Measurements from ENCODE around the gene SHC3. TPM values are rescaled to one million over a fixed set of nuclear protein-coding genes. Genes with fewer than 3 reads are reported as not detected.

The SHC3 gene
- total RNA-seq, 2 donors from 2014 or later = 5.7 to 6.9 TPM

DNA sequence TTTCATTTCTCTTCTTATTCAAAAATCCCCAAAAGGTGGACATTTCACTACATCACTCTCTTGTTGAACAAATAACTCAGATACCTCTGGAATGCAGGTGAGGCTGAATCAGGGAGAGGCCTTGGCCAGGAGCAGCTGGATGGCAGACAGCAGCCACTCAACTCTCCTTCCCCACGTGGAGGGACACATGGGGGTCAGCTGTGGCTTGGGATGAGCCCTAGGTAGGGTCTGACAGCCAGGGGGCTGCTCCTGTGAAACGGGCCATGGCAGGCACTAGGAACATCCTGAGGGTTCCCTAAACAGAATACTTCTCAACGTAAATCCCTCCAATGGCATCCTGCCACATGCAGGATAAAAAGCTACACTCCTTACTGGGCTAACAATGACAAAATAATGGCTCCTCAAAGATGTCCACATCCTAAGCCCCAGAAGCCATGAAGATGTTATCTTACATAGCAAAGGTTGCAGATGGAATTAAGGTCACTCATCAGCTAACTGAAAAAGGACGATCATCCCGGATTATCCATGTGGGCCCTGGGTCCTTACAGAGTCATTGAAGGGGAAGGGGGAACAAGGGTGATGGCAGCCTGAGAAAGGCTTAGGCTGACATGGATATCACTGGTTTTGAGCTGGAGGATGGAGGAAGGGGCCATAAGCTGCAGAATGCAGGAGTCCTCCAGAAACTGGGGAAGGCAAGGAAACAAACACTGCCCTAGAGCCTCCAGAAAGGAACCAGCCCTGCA, 218.7 kb downstream of the SHC3 start:
- intact Hi-C loops (cut with DNase I) = no loop called here
- Histone ChIP-seq H3K36me3 (replicated peaks in 1 of 2; ENCODE audit: insufficient read depth in 1 of 2, low read depth in 2 of 2) (no peaks in the 10 kb centered on the region), H3K4me3 (no peak overlapping the region), H3K27me3 (no peaks in the 10 kb centered on the region), H3K4me1 (no peaks in the 10 kb centered on the region), H3K9me3 (no peaks in the 10 kb centered on the region), H3K27ac (no peak overlapping the region)
- no peak for TF ChIP-seq POLR2A (IDR thresholded peaks at IDR 0.05)
- TF ChIP-seq, protein P1, sequence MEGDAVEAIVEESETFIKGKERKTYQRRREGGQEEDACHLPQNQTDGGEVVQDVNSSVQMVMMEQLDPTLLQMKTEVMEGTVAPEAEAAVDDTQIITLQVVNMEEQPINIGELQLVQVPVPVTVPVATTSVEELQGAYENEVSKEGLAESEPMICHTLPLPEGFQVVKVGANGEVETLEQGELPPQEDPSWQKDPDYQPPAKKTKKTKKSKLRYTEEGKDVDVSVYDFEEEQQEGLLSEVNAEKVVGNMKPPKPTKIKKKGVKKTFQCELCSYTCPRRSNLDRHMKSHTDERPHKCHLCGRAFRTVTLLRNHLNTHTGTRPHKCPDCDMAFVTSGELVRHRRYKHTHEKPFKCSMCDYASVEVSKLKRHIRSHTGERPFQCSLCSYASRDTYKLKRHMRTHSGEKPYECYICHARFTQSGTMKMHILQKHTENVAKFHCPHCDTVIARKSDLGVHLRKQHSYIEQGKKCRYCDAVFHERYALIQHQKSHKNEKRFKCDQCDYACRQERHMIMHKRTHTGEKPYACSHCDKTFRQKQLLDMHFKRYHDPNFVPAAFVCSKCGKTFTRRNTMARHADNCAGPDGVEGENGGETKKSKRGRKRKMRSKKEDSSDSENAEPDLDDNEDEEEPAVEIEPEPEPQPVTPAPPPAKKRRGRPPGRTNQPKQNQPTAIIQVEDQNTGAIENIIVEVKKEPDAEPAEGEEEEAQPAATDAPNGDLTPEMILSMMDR (IDR thresholded peaks at IDR 0.05) = no peak
- DNase-seq (no peak), ATAC-seq (no peak)
- WGBS, 2 donors = 89% methylated on average over 5 of the region's 5 CpGs

DNA sequence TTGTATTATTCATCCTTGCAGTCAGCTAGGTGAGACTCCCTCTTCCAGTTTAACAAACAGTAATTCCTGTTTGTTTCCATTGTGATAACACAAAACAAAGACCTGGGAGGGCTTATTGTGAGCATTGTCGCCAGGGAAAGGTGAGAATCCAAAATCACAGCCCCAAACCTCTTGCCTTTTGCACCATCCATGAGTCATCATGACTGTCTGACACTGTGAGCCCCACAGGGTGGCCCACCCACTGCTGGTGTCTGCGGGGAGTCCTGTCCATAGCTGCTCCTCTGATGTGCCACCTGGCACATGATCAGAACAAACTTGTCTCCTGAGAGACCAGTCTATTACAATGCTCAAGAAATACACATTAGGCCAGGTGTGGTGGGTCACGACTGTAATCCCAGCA, 221.1 kb downstream of the SHC3 start:
- WGBS, 2 donors = 61 to 73% methylated on average over 3 of the region's 3 CpGs
- intact Hi-C loops (cut with DNase I) = no loop called here
- TF ChIP-seq, protein P1 (IDR thresholded peaks at IDR 0.05) = no peak
- TF ChIP-seq POLR2A (IDR thresholded peaks at IDR 0.05) = no peak

More for the DNA sequence above, 221.1 kb downstream of the SHC3 start:
- DNase-seq = no peak
- no peaks in the 10 kb centered on the region for H3K27me3 ChIP-seq
- no peaks in the 10 kb centered on the region for H3K4me1 ChIP-seq
- no peaks in the 10 kb centered on the region for H3K9me3 ChIP-seq
- no peak overlapping the region for H3K4me3 ChIP-seq
- H3K36me3 ChIP-seq (replicated peaks in 1 of 2; ENCODE audit: insufficient read depth in 1 of 2, low read depth in 2 of 2) = no peaks in the 10 kb centered on the region
- H3K27ac ChIP-seq = no peak overlapping the region
- no peak for ATAC-seq

Other genes starting within 250 kb of the SHC3 start
- 1 to 10 TPM; 2.3 to 6.6 TPM for gene S1PR3, start 187.3 kb downstream of the SHC3 start, total RNA-seq
- 1 to 10 TPM; 2.9 to 4.3 TPM for gene CKS2, start 132.4 kb upstream of the SHC3 start, total RNA-seq
- 10 to 100 TPM; 54.7 to 65.6 TPM for gene SECISBP2, start 139.7 kb upstream of the SHC3 start, total RNA-seq

Data from body of pancreas (tissue), 4 donors.